ENCODE measurements around the gene SLIRP.
"Not testable (repeated sequence)": the region's sequence is repeated elsewhere in the genome, so short reads cannot be mapped to it uniquely, and the experiment has no call there.

Gene SLIRP

DNA sequence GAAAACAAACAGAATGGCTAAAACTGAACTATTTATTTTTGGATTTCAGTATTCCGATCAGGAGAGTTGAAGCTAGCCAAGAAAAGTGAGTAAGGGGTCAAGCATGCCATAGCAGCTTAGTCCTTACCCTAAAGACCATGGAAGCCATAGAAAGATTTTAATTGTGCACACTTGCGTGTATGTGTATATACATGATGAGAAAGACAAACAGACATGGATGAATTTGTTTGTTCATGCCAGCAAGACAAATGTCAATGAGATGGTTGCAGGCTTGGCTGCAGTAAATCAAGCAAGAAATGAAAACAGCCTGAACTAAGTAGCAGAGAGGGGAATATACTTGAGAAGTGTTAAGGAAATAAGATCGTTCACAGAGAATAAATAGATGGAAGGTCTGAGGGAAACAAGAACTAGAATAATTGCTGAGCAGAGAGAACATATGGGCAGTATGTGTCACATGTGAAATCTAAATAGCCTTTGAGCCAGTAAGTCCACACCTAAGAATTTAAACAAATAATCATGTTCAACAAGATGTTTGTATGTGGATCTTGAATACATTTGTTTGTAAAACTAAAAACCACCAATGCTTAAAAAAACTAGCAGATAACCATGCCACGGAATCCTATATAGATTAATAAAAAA is 38.3 kb downstream of the SLIRP start:
- no peak for DNase-seq

DNA sequence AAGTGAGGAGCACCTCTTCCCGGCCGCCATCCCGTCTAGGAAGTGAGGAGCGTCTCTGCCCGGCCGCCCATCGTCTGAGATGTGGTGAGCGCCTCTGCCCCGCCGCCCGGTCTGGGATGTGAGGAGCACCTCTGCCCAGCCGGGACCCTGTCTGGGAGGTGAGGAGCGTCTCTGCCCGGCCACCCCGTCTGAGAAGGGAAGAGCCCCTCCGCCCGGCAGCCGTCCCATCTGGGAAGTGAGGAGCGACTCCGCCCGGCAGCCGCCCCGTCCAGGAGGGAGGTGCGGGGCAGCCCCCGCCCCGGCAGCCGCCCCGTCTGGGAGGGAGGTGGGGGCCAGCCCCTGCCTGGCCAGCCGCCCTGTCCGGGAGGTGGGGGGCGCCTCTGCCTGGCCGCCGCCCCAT is 39.5 kb downstream of the SLIRP start:
- DNase-seq = not testable (repeated sequence)

DNA sequence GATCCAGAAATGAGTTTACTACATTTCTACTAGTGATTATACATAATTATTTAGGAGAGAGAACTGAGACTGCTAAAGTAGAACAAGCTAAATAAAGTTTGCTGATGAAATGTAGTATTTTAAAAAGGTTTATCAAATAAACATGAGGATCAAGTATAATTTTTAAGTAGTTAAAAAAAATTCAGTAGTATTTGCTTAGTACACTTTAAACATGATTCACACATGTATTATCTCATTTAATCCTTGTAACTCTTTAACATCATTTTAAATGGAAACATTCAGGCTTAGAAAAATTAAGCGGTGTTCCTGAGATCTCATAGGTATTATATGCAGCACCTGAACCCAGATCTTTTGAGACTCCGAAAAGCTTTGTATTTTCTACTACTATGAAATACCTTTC is 44.4 kb downstream of the SLIRP start:
- DNase-seq = no peak

DNA sequence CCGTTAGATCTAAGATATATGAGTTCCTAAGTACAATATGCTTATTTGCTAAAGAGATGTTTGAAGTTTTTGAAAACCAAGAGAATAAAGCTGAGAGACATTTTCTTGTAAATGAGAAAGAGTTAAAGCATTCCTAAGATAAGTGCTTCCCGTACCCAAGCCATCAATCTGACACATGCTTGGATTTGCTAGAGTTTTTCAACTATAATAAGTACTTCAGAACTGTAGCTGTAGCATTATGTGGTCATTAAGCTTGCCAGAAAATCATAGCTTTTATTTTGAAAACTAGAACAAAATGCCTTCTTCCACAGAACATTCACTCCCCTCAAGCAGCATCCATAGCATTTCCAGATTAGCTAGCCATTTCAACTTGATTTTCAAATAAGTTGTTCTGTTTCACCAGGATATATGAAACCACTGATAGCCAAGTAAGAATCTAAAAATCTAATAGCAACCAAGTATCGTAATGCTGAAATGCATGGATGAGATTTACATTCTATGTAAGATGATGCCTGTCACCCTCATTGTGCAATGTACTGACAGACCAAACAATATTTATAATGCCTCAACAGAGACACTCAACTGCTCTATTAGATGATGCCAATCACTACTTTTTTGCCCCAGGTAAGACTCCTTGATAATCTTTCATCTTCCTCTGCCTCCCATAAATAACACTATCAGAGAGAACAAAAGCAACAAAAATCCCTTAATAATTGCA is 45.1 kb downstream of the SLIRP start:
- no peak for DNase-seq

DNA sequence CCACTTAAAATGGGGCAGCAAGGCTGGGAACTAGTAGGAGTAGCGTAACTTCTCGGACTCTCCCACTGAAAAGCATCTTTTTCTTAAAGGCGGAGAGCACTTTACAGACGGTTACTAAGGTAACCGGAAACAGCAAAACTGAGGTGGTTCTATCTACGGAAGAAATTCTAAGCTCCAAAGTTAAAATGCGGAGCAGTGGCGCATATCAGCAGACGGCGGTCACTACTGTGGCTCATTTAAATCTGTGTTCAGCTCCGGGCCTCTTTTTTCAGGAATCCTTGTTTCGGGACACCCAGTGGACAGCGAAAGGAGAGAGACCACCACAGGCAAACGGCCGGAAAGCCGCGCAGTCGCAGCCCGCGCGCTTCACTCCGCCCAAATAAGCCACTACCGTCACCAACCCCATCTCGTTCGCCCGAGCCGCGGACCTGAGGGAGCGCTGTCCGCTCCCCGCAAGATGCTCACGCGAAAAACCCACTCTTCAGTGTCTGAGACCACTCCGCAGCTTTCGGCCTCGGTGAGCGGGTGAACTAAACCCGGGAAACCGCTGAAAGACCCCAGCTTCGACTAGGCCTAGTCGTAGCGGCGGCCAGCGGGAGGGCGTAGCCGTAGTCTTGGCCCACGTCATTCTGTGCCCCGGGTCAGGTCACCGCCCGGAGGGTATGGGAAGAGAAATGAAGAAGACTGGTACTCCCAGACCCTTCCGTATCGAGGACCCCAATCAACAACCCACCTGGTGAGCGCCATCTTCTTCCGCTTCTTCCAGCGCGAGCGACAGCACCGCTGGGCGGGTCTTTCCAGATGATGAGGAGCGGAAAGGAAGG is 52.7 kb downstream of the SLIRP start, which contains the start of gene SNW1:
TSS of gene SNW1 (minus strand) at position 776 of the 824 bp plus-strand sequence. CDS start at position 747, 29 bp downstream.
- DNase-seq = peak; percentile 94

DNA sequence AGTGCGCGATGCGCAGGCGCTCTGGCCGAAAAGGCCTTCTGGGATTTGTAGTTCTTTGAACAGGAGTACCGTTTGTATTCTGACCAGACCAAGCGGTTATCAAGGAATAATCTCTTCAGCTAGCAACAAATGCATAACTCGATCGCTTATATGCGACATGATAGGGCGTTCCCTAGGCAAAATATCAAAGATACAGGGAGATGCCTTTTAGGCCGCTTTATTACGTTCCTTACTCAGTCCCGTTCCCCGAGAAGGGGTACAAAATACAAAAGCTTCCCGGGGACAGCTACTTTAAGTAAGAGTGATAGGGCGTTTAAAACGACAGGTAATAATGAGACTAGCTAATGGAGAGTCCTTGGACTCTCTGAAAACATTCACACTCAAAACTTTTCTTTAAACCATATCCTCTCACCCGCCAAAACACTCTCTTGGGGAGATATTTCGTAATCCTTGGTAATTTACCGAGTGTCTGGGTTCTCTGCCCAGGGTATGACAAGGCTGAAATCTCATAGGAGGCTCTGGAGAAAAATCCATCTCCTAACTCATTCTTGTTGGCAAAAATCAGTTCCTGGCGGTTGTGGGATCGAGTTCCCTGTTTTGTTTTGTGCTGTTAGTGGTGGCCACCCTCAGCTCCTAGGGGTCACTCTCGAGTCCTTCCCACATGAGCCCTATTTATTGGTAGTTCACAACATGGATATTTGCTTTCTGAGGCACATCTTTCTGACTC is 53.5 kb downstream of the SLIRP start:
- DNase-seq = peak; percentile 10

DNA sequence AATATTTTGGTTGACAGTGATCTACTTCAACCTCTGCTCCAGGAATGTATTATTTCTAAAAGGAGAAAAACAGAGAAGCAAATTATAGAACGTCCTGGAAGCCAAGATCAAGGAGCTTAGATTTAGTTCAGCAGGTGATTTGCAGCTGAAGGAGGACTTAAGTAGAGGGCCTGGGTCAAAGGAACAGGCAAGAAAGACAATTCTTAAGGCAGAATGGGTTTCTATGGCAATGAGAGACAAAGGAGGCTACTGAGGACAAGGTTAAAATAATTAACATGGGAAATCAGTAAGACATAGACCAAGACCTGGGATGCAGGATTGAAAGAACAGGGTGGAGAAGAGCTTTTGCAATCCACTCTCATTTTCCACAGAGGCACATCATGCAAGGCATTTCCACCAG is 55.4 kb downstream of the SLIRP start:
- DNase-seq = no peak

DNA sequence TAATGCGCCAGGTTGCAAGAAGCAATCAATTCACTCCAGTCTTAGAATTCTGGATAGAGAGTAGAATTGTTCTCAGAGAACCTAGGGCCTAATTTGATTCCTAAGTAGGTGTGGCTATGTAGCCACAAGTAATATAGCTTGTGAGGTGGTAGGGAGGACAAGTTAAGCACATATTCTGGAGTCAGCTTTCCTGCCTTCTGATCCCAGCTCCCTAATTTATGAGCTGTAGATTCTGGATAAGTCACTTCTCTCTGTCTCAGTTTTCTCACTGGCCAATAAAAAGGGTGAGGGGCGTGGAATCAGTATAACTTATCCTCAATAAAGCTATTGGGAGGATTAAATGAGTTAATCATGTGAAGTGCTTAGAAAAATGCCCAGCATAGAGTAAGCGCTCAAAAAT is 56.1 kb downstream of the SLIRP start:
- no peak for DNase-seq

All from COR-L47 (cell line).